GM12878 (cell line): ENCODE measurements around the gene ABCC1. TPM values are rescaled to one million over a fixed set of nuclear protein-coding genes. Genes with fewer than 3 reads are reported as not detected.

ENCODE experiments used
- ATAC-seq: fragments of 200-7000 bp; cut with Tn5 transposase; 3 replicates; pipeline ENCODE4 v1.9.1; 2020; ENCODE audit warnings: mild to moderate bottlenecking, moderate library complexity
- BruUV-seq: library from RNA; stranded (reverse); fragments of 400-500 nt; replicated peaks from 2 replicates; lab custom pipeline; 2021; lab: Mats Ljungman, UMichigan
- CTCF ChIA-PET: fragments of 300-600 bp; sonication (Branson Sonifier 250); formaldehyde crosslinking; extraction: SDS; loops from one replicate; lab custom pipeline; 2021; ENCODE audit warnings: inconsistent platforms; lab: Yijun Ruan, JAX
- POLR2A ChIA-PET: fragments of 350-600 bp; formaldehyde crosslinking; extraction: SDS; loops from one replicate; lab custom pipeline; 2021; ENCODE audit warnings: inconsistent platforms; lab: Charles Lee
- RAD21 ChIA-PET: fragments of 300-600 bp; sonication (Branson Sonifier 250); formaldehyde crosslinking; loops from one replicate; lab custom pipeline; 2023; ENCODE audit warnings: antibody characterized with exemption; ENCODE audit not compliant: unreplicated experiment; lab: Charles Lee
- SMC1A ChIA-PET: fragments of 300-600 bp; sonication (Branson Sonifier 250); formaldehyde crosslinking; loops from one replicate; lab custom pipeline; 2023; ENCODE audit not compliant: unreplicated experiment, uncharacterized antibody; lab: Charles Lee
- DNase-seq: peaks from one replicate; pipeline ENCODE4 v3.0.0-alpha.2; 2011; ENCODE audit warnings: low read depth, low spot score
- FAIRE-seq: peaks from 3 replicates; lab custom pipeline; 2011; peaks lifted over from hg19 to GRCh38; lab: Jason Lieb, UNC
- H2AFZ ChIP-seq: 2 replicates; pipeline ENCODE4 v1.6.0; 2011; ENCODE audit warnings: low read depth, low read length, control low read depth; ENCODE audit not compliant: control insufficient read depth
- H3K27ac ChIP-seq: 2 replicates; pipeline ENCODE4 v1.5.1; 2011; ENCODE audit warnings: control low read depth; ENCODE audit not compliant: control insufficient read depth, insufficient read depth
- H3K27me3 ChIP-seq, 2 experiments: replicated peaks in 1 of 2; 2 replicates each; pipeline versions ENCODE4 v1.6.0 to v1.6.1; 2011; ENCODE audit warnings: low read length in 1 of 2; ENCODE audit not compliant: control insufficient read depth in 2 of 2, insufficient read depth in 2 of 2
- H3K36me3 ChIP-seq, 2 experiments: 2 replicates each; pipeline ENCODE4 v1.5.1; 2011; ENCODE audit warnings: low read length in 1 of 2; ENCODE audit not compliant: control insufficient read depth in 2 of 2, insufficient read depth in 2 of 2
- H3K4me1 ChIP-seq: 2 replicates; pipeline ENCODE4 v1.6.1; 2011; ENCODE audit warnings: mild to moderate bottlenecking, low read length, moderate library complexity, mixed read lengths; ENCODE audit not compliant: control insufficient read depth, insufficient read depth
- H3K4me2 ChIP-seq: 2 replicates; pipeline ENCODE4 v1.6.0; 2011; ENCODE audit warnings: control low read depth; ENCODE audit not compliant: control insufficient read depth, insufficient read depth
- H3K4me3 ChIP-seq: fragments of 200-600 bp; sonication (generic); 2 replicates; pipeline ENCODE4 v1.5.1; 2016
- H3K79me2 ChIP-seq: 2 replicates; pipeline ENCODE4 v1.6.0; 2011; ENCODE audit warnings: low read length; ENCODE audit not compliant: control insufficient read depth, insufficient read depth
- H3K9ac ChIP-seq: 2 replicates; pipeline ENCODE4 v1.8.0; 2011; ENCODE audit warnings: low read length, control low read depth, mixed read lengths; ENCODE audit not compliant: control insufficient read depth, insufficient read depth
- H3K9me3 ChIP-seq: replicated peaks from 3 replicates; pipeline ENCODE4 v1.5.1; 2011; ENCODE audit warnings: mild to moderate bottlenecking, low read length; ENCODE audit not compliant: control insufficient read depth, insufficient read depth
- H4K20me1 ChIP-seq: 2 replicates; pipeline ENCODE4 v1.6.0; 2011; ENCODE audit not compliant: control insufficient read depth, insufficient read depth
- ATF7 ChIP-seq: fragments of 450-650 bp; IDR thresholded peaks from 2 replicates; pipeline ENCODE4 v1.6.1; 2016; ENCODE audit warnings: low read depth, mild to moderate bottlenecking
- CREM ChIP-seq: IDR thresholded peaks from 2 replicates; pipeline ENCODE4 v1.6.1; 2014; ENCODE audit warnings: antibody characterized with exemption, low read depth
- E4F1 ChIP-seq: fragments of 450-650 bp; IDR thresholded peaks from 2 replicates; pipeline ENCODE4 v1.6.1; 2018; ENCODE audit warnings: borderline replicate concordance, mild to moderate bottlenecking; ENCODE audit not compliant: partially characterized antibody
- JUNB ChIP-seq: IDR thresholded peaks from 2 replicates; pipeline ENCODE4 v1.6.1; 2016; ENCODE audit warnings: antibody characterized with exemption, mild to moderate bottlenecking
- MEF2B ChIP-seq: fragments of 450-650 bp; IDR thresholded peaks from 2 replicates; pipeline ENCODE4 v1.6.1; 2018; ENCODE audit warnings: mild to moderate bottlenecking, moderate library complexity; ENCODE audit not compliant: partially characterized antibody, poor library complexity, severe bottlenecking
- PAX5 ChIP-seq: IDR thresholded peaks from 2 replicates; pipeline ENCODE4 v1.6.1; 2011; ENCODE audit warnings: low read depth, low read length, borderline replicate concordance
- PKNOX1 ChIP-seq: fragments of 450-650 bp; IDR thresholded peaks from 2 replicates; pipeline ENCODE4 v1.6.1; 2016; ENCODE audit warnings: mild to moderate bottlenecking
- POU2F2 ChIP-seq: IDR thresholded peaks from 3 replicates; pipeline ENCODE4 v1.6.1; 2011; ENCODE audit warnings: low read depth, mild to moderate bottlenecking, low read length, borderline replicate concordance
- RAD21 ChIP-seq: IDR thresholded peaks from 2 replicates; pipeline ENCODE4 v1.6.1; 2011; ENCODE audit warnings: mild to moderate bottlenecking, low read depth, low read length, moderate library complexity; ENCODE audit not compliant: insufficient read depth
- RBBP5 ChIP-seq: fragments of 200-600 bp; sonication (generic); conservative IDR thresholded peaks from 2 replicates; pipeline ENCODE4 v1.6.1; 2016
- SREBF1 ChIP-seq: IDR thresholded peaks from 2 replicates; pipeline ENCODE4 v1.6.1; 2012; ENCODE audit warnings: mild to moderate bottlenecking, low read length
- YY1 ChIP-seq: IDR thresholded peaks from 2 replicates; pipeline ENCODE4 v1.6.1; 2011; ENCODE audit warnings: low read depth, mild to moderate bottlenecking, low read length
- ZNF217 ChIP-seq: fragments of 450-650 bp; IDR thresholded peaks from 2 replicates; pipeline ENCODE4 v1.6.1; 2017; ENCODE audit warnings: antibody characterized with exemption, mild to moderate bottlenecking
- ZNF274 ChIP-seq: IDR thresholded peaks from one replicate; pipeline ENCODE4 v1.8.0; 2011; ENCODE audit not compliant: insufficient read length, insufficient read depth
- ZSCAN29 ChIP-seq: fragments of 450-650 bp; IDR thresholded peaks from 2 replicates; pipeline ENCODE4 v1.6.1; 2017; ENCODE audit warnings: mild to moderate bottlenecking, moderate library complexity
- WGBS: methylation state at CpG from one replicate; pipeline ENCODE4 v1.1.6; 2016; ENCODE audit warnings: low lambda C conversion rate; ENCODE audit not compliant: insufficient replicate concordance, insufficient coverage; ENCODE audit errors: missing lambda C conversion rate; 5-methylcytosine and 5-hydroxymethylcytosine counted together
- in situ Hi-C: fragments of 300-500 bp; cut with MboI; formaldehyde crosslinking; loops from 9 replicates; pipeline ENCODE4 v1.14.3; 2018; ENCODE audit warnings: mixed read lengths
- intact Hi-C: fragments of 100-400 bp; cut with micrococcal nuclease; formaldehyde crosslinking; loops from one replicate; pipeline ENCODE4 v1.14.2; 2022; ENCODE audit not compliant: unreplicated experiment
- polyA plus RNA-seq, 11 experiments: library from polyadenylated mRNA; depleted of rRNA in 4 of 11; unstranded in 6 of 11; stranded (reverse) in 5 of 11; fragments of >200 nt; fragmentation: Nextera tagmentation in 4 of 11; fragmentation: Illumina TruSeq in 1 of 11; extraction: Ambion mirVana in 4 of 11; extraction: Trizol in 1 of 11; gene quantifications; 1 replicate in 1 of 11; 2 replicates in 10 of 11; pipeline versions ENCODE4 v1.2.1 to v1.2.3, GENCODE V29; 2011 to 2016; ENCODE audit warnings: inconsistent platforms in 2 of 11, missing spikeins in 2 of 11, low read depth in 1 of 11
- total RNA-seq, 4 experiments: library from RNA; depleted of rRNA in 3 of 4; stranded (reverse); fragments of >200 nt in 3 of 4; fragmentation: Illumina TruSeq in 1 of 4; extraction: Trizol in 1 of 4; gene quantifications; 2 replicates each; pipeline versions ENCODE4 v1.2.1 to v1.2.3, GENCODE V29; 2013 to 2021
- TF ChIP-seq, protein P1 (sequence below): IDR thresholded peaks from 2 replicates; pipeline ENCODE4 v1.6.1; 2011; ENCODE audit warnings: borderline replicate concordance, low read depth, mild to moderate bottlenecking, moderate library complexity, low read length; ENCODE audit not compliant: insufficient read depth, poor library complexity, severe bottlenecking

Gene ABCC1
- total and polyA plus RNA-seq, 10 of the 15 experiments (the other 5 are each of a cell fraction or from before 2014, with no cell fraction given), result 3.2 to 44.6 (median 14.5) TPM

DNA sequence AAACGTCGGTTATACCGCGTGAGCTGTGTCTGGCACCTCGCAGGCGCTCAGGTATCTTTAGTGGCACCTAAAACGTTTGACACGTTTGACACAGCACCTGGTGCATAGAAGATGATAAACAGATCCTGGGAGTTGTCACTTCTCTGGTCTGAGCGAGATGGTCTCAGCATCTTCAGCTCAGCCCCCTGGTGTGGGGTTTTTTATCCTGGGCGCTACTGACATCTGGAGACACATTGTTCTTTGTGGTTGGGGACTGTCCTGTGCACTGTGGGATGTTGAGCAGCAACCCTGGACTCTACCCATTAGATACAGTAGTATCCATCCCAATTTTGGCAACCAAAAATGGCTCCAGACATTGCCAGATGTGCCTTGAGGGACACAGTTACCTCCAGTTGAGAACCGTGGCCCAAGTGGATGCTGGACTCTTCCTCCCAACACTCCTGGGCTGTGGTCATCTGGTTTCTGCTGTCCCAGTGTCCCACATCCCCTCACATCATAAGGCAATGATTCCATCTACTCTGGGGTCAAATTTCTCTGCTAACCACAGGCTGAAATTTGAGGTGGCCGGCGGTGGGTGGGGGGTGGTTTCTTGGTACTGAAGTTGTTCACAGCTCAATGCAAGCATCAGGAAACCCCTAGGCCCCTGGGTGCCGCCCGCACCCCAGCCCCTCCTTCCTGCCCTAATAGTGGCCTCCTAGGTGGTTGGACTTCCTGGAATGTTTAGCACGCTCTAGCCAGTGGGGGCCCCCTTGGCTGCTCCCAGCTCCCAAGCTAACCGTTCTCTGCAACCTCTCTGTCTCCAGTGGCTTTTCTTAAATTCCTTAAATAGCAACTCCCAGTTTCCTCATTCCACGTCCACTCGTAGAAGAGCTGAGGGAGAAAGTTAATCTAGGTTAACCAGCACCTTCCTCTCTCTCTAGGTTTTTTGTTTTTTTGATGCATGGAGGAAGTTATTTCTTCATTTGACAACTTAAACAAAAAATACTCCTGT lies 124.8 kb downstream of the ABCC1 start:
- no peak overlapping the region for H3K4me2 ChIP-seq
- SMC1A ChIA-PET, result interaction anchor here (1.1 kb wide), 1 partner anchor 11 kb away, joined by 3 read pairs; no protein-coding TSS in a partner anchor
- FAIRE-seq, result no peak
- no peaks in the 10 kb centered on the region; the same call in 1 of the 2 replicates for H3K4me1 ChIP-seq
- DNase-seq, result no peak
- no peak for TF ChIP-seq PAX5
- TF ChIP-seq PKNOX1, result no peak
- TF ChIP-seq RBBP5, result no peak
- no peak for TF ChIP-seq POU2F2
- TF ChIP-seq JUNB, result no peak
- no peak for TF ChIP-seq E4F1
- no peak for TF ChIP-seq MEF2B
- no peak for TF ChIP-seq RAD21
- TF ChIP-seq ZNF274, result no peak
- no peak for TF ChIP-seq ZNF217
- no peak for TF ChIP-seq CREM
- no peak for TF ChIP-seq ATF7
- no peak for TF ChIP-seq YY1
- TF ChIP-seq ZSCAN29, result no peak
- TF ChIP-seq, protein P1, sequence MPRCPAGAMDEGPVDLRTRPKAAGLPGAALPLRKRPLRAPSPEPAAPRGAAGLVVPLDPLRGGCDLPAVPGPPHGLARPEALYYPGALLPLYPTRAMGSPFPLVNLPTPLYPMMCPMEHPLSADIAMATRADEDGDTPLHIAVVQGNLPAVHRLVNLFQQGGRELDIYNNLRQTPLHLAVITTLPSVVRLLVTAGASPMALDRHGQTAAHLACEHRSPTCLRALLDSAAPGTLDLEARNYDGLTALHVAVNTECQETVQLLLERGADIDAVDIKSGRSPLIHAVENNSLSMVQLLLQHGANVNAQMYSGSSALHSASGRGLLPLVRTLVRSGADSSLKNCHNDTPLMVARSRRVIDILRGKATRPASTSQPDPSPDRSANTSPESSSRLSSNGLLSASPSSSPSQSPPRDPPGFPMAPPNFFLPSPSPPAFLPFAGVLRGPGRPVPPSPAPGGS, result no peak
- no peak for TF ChIP-seq SREBF1
- BruUV-seq, result no TSS peak
- H3K36me3 ChIP-seq, result peaks cover 29 to 37% of the 10 kb centered on the region in 2 experiments
- CTCF ChIA-PET, result no interaction called here
- POLR2A ChIA-PET, result no interaction called here
- in situ Hi-C loops, result no loop called here
- H3K27me3 ChIP-seq, result no peaks in the 10 kb centered on the region
- H3K9me3 ChIP-seq, result no peaks in the 10 kb centered on the region
- no peak overlapping the region for H3K9ac ChIP-seq
- no peak for ATAC-seq
- no peak overlapping the region for H3K27ac ChIP-seq
- H3K79me2 ChIP-seq, result no peaks in the 10 kb centered on the region
- WGBS, result 77% methylated on average over 19 of the region's 19 CpGs
- RAD21 ChIA-PET, result no interaction called here
- intact Hi-C loops, result no loop called here
- H3K4me3 ChIP-seq, result no peak overlapping the region
- H2AFZ ChIP-seq, result no peak overlapping the region
- no peaks in the 10 kb centered on the region for H4K20me1 ChIP-seq
